Bronchial epithelial cell (primary cell): ENCODE data around the gene PKNOX1. TPM values are rescaled to one million over a fixed set of nuclear protein-coding genes. Genes with fewer than 3 reads are reported as not detected.
"Not testable (repeated sequence)": the region's sequence is repeated elsewhere in the genome, so short reads cannot be mapped to it uniquely, and the experiment has no call there.

Source experiments
- DNase-seq: peaks from one replicate; pipeline ENCODE4 v3.0.0-alpha.2; 2010; ENCODE audit warnings: low read depth
- FAIRE-seq: peaks from 2 replicates; lab custom pipeline; 2011; peaks lifted over from hg19 to GRCh38; lab: Jason Lieb, UNC
- H3K27me3 ChIP-seq: 2 replicates; pipeline ENCODE4 v1.5.1; 2011; ENCODE audit warnings: low read length; ENCODE audit not compliant: control insufficient read depth, insufficient read depth
- H3K36me3 ChIP-seq: 2 replicates; pipeline ENCODE4 v1.5.1; 2011; ENCODE audit warnings: low read length; ENCODE audit not compliant: control insufficient read depth, insufficient read depth
- H3K4me3 ChIP-seq: 2 replicates; pipeline ENCODE4 v1.5.1; 2011; ENCODE audit warnings: mild to moderate bottlenecking, low read depth, low read length, control low read depth
- total RNA-seq: library from RNA; depleted of rRNA; stranded (reverse); fragments of >200 nt; gene quantifications from 2 replicates; pipeline ENCODE4 v1.2.1, GENCODE V29; 2014
- TF ChIP-seq, protein P1 (sequence below): IDR thresholded peaks from 2 replicates; pipeline ENCODE4 v1.5.1; 2011; ENCODE audit warnings: mild to moderate bottlenecking, moderate library complexity, low read length, control low read depth, inconsistent platforms; ENCODE audit not compliant: insufficient read depth, severe bottlenecking

PKNOX1 gene
- total RNA-seq, 1 donor from 2014 or later, result 7.9 TPM

DNA sequence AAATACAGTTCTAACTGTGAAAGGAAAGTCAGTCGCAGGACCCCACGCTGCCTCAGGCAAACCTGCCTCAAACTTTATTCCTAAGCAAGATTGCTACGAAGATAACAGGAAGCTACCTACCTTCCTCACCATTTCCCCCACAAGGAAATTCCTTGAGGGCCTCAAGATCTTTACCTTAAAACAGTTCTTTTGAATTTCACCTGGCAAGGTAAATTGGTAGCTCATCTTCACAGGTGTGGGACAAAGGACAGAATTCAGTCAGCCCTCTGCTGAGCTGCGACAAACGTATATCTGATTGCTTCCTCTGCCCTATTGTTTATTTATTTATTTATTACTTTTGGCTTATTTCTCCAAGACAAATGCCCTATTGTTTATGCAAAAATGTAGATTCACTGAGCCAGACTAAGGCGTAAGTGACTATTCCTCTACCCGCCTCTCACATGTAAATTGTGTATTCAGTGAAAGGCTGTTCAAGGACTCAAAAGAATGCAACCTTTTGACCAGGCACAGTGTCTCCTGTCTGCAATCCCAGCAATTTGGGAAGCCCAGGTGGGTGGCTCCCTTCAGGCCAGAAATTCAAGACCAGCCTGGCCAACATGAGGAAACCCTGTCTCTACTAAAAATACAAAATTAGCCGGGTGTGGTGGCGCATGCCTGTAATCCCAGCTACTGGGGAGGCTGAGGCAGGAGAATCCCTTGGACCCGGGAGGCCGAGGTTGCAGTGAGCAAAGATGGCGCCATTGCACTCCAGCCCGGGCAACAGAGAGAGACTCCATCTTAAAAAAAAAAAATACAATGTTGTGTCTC is 17.3 kb upstream of the PKNOX1 start:
- H3K4me3 ChIP-seq, result no peak overlapping the region
- no peaks in the 10 kb centered on the region for H3K27me3 ChIP-seq
- FAIRE-seq (no peak), DNase-seq (no peak)
- no peaks in the 10 kb centered on the region for H3K36me3 ChIP-seq
- TF ChIP-seq, protein P1, sequence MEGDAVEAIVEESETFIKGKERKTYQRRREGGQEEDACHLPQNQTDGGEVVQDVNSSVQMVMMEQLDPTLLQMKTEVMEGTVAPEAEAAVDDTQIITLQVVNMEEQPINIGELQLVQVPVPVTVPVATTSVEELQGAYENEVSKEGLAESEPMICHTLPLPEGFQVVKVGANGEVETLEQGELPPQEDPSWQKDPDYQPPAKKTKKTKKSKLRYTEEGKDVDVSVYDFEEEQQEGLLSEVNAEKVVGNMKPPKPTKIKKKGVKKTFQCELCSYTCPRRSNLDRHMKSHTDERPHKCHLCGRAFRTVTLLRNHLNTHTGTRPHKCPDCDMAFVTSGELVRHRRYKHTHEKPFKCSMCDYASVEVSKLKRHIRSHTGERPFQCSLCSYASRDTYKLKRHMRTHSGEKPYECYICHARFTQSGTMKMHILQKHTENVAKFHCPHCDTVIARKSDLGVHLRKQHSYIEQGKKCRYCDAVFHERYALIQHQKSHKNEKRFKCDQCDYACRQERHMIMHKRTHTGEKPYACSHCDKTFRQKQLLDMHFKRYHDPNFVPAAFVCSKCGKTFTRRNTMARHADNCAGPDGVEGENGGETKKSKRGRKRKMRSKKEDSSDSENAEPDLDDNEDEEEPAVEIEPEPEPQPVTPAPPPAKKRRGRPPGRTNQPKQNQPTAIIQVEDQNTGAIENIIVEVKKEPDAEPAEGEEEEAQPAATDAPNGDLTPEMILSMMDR, result no peak

DNA sequence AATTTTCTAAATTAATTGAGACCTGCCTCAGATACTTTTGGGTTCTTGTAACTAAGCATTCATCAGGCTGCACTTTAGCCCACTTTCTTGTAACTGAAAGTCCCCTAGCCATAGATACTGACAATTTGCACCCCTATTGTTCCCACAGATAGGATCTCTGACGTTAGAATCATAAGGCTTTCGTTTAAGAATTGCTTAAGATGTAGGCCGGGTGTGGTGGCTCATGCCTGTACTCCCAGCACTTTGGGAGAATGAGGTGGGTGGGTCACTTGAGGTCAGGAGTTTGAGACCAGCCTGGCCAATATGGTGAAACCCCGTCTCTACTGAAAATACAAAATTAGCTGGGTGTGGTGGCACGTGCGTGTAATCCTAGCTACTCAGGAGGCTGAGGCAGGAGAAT is 16.2 kb upstream of the PKNOX1 start:
- H3K36me3 ChIP-seq, DNase-seq, H3K27me3 ChIP-seq, FAIRE-seq, H3K4me3 ChIP-seq: not testable (repeated sequence)

DNA sequence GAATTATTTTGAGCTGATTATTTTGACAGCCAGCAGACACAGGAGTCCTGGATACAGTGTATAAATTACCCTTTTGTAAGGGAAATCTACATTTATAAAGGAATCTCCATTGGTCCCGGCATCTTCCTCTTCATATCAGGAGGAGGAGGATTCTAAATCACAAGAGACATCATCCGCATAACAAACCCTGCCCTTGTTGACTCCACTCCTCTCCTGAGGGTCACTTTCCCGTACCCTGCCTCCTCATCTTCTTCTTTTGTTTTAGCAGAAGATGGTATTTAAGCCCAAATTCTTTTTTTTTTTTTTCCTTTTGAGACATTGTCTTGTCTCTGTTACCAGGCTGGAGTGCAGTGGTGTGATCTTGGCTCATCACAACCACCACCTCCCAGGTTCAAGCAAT is 14.6 kb upstream of the PKNOX1 start:
- Histone ChIP-seq H3K4me3 (no peak overlapping the region), H3K27me3 (no peaks in the 10 kb centered on the region), H3K36me3 (no peaks in the 10 kb centered on the region)
- no peak for FAIRE-seq
- no peak for DNase-seq
- TF ChIP-seq, protein P1, result no peak

DNA sequence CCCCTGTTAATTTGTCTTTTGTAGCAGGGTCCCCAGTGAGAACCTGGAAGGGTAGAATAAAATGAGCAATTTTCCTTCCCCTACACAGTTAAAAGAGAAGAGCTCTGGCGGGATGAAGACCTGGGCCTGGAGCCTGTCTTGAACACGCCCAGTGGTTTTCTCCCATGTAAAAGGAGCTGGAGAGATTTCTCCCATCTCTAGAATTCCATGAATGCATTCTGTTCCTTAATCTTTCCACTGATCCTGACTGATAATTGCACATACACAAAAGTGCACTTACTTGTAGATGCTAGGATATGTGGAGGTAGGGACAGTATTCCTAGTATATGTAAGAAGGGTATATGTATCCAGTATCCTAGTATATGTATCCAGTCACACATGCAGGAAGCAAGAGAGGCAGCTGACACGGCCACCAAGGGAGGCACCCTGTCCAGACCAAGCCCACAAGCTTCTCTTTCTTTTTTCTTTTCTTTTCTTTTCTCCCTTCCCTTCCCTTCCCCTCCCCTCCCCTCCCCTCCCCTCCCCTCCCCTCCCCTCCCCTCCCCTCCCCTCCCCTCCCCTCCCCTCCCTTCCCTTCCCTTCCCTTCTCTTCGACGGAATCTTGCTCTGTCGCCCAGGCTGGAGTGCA is 11.9 kb upstream of the PKNOX1 start:
- TF ChIP-seq, protein P1, result no peak
- FAIRE-seq, result no peak
- no peak for DNase-seq
- Histone ChIP-seq H3K4me3 (no peak overlapping the region), H3K27me3 (no peaks in the 10 kb centered on the region), H3K36me3 (no peaks in the 10 kb centered on the region)

DNA sequence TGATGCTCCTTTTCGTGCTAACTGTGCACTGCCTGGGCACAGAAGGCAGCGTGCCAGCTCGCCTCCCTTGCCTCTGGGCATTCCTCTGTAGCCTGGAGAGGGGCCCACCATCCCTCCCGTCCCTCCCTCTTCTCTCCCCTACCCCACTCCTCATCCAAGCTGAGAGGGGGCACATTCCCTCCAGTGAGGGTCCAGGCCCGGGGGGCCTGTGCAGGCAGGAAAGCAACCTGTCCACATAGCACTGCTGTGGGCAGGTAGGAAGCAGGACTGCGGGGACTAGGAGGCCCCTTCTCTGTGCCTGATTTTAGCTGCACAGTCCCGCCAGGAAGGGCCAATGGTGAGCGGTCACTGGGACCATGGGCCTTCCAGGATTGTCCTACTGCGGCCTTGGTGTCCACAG is 10.3 kb upstream of the PKNOX1 start:
- TF ChIP-seq, protein P1, result no peak
- no peak for FAIRE-seq
- H3K4me3 ChIP-seq, result no peak overlapping the region
- DNase-seq, result no peak
- H3K27me3 ChIP-seq, result no peaks in the 10 kb centered on the region
- no peaks in the 10 kb centered on the region for H3K36me3 ChIP-seq

DNA sequence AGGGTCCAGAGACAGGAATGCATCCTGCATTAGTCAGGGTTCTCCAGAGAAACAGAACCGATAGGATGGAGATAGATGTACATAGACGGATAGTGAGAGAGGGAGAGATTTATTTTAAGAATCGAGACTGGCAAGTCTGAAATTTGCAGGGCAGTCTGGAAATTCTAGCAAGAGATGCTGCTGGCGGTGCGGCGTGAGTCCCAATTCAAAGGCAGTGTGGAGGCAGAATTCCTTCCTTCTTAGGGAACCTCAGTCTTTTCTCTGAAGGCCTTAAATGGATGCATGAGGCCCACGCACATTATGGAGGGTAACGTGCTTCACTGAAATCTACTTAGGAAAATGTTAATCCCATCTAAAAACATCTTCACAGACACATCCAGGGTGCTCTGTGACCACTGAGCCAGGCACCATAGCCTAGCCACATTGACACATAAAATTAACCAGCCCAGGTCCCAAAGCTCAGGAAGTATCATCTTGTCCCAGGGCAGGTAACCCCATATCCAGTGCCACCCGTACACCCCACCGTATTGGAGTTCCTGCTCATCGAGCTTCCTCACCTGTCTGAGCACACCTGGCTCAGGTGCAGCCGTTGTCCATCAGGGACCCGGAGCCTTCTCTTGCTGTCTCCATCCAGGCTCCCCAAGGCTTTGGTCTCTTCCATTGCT is 9.7 kb upstream of the PKNOX1 start:
- Histone ChIP-seq H3K4me3 (no peak overlapping the region), H3K27me3 (no peaks in the 10 kb centered on the region), H3K36me3 (no peaks in the 10 kb centered on the region)
- FAIRE-seq, result no peak
- TF ChIP-seq, protein P1, result no peak
- DNase-seq, result no peak
